ENCODE results near the gene ZNF579. TPM values are rescaled to one million over a fixed set of nuclear protein-coding genes. Genes with fewer than 3 reads are reported as not detected.

ZNF579 gene
- polyA plus RNA-seq, 1 donor from 2014 or later: 7.4 TPM

DNA sequence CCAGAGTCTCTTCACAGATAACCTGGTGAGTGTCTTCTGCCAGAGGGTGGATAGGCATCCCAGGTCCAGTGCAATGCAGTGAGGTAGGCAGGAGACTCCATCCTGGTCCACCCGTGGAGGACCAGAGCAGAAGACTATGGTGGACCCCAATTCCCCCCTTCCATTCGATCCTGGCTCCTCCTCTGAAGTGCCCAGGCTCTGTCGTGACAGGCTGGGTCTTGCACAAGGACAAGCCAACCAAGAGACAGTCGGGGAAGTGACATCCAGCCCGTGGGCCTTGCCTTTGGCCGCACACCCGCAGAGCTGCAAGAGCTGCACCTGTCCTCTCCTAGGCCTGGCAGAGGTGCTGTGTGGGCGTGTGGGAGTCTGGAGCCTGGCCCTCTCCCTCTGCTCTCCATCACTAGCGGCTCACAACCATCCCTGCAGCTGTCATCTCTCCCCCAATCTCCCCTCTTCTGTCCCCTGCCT is 40.6 kb upstream of the ZNF579 start:
- TF ChIP-seq TAF1 (IDR thresholded peaks at IDR 0.05; ENCODE audit: low read depth) (no peak), EZH2 (IDR thresholded peaks at IDR 0.05; ENCODE audit: borderline replicate concordance, insufficient read depth, low read length, poor library complexity, severe bottlenecking) (no peak)
- TF ChIP-seq, protein P1, sequence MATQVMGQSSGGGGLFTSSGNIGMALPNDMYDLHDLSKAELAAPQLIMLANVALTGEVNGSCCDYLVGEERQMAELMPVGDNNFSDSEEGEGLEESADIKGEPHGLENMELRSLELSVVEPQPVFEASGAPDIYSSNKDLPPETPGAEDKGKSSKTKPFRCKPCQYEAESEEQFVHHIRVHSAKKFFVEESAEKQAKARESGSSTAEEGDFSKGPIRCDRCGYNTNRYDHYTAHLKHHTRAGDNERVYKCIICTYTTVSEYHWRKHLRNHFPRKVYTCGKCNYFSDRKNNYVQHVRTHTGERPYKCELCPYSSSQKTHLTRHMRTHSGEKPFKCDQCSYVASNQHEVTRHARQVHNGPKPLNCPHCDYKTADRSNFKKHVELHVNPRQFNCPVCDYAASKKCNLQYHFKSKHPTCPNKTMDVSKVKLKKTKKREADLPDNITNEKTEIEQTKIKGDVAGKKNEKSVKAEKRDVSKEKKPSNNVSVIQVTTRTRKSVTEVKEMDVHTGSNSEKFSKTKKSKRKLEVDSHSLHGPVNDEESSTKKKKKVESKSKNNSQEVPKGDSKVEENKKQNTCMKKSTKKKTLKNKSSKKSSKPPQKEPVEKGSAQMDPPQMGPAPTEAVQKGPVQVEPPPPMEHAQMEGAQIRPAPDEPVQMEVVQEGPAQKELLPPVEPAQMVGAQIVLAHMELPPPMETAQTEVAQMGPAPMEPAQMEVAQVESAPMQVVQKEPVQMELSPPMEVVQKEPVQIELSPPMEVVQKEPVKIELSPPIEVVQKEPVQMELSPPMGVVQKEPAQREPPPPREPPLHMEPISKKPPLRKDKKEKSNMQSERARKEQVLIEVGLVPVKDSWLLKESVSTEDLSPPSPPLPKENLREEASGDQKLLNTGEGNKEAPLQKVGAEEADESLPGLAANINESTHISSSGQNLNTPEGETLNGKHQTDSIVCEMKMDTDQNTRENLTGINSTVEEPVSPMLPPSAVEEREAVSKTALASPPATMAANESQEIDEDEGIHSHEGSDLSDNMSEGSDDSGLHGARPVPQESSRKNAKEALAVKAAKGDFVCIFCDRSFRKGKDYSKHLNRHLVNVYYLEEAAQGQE (IDR thresholded peaks at IDR 0.05; ENCODE audit: borderline replicate concordance): no peak
- H3K9me2 ChIP-seq (ENCODE audit: insufficient read depth, low read length): no peaks in the 10 kb centered on the region
- no peak overlapping the region for H3K4me2 ChIP-seq (ENCODE audit: low read length)
- no peaks in the 10 kb centered on the region for H3K27me3 ChIP-seq (ENCODE audit: insufficient read depth, low read depth, low read length)
- no peaks in the 10 kb centered on the region for H4K20me1 ChIP-seq (ENCODE audit: insufficient read depth)
- no peaks in the 10 kb centered on the region for H3F3A ChIP-seq (ENCODE audit: insufficient read depth, low read length, poor library complexity, severe bottlenecking)
- no peak overlapping the region for H3K4me3 ChIP-seq (ENCODE audit: low read length)
- H3K36me3 ChIP-seq (ENCODE audit: insufficient read depth, low read length): no peaks in the 10 kb centered on the region
- no peak overlapping the region for H3K9ac ChIP-seq (ENCODE audit: low read length)
- H2AFZ ChIP-seq (ENCODE audit: low read depth, low read length): no peak overlapping the region
- H3K27ac ChIP-seq (ENCODE audit: low read length): no peak overlapping the region
- no peaks in the 10 kb centered on the region for H3K9me3 ChIP-seq (ENCODE audit: low read length)
- peaks cover 8% of the 10 kb centered on the region for H3K79me2 ChIP-seq (replicated peaks; ENCODE audit: insufficient read depth, low read length)

DNA sequence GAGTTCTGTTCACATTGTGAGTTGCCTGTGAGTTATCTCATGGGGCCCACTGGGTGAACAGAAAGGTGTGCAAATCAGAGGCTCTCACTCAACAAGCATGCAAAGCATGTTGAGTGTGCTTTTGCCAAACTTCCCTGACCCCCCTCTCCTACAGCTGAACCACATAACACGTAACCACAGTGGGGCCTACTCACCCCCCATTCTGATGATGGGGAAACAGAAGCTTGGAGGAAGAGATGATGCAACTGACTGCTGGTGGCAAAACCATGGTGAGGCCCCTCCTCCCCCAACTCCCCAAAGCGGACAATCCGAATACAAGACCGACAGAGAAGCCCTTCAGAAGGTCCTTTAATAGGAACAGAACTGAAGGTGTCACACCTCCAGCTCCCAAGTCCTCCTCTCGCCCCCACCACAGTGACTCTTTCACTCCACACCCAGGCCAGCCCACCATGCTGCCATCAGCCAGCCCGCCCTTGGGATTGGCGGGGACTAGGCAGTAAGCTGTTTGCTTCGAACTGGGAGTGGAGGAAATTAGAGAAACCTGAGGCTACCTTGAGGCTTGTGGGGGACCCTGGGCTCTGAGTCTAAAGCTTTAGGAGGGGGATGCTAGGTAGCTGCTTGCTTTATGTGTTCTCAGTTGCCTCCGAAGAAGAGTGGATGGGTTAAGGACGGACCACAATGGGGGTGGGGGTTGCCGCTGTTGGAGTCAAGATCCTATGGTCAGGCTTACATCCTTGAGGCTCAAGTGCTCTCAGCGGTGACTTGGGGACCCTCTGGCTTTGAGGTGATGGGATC is 40.0 kb upstream of the ZNF579 start:
- no peaks in the 10 kb centered on the region for H3K36me3 ChIP-seq (ENCODE audit: insufficient read depth, low read length)

More for the DNA sequence above, 40.0 kb upstream of the ZNF579 start:
- Histone ChIP-seq H3K79me2 (replicated peaks; ENCODE audit: insufficient read depth, low read length) (peaks cover 8% of the 10 kb centered on the region), H3K4me3 (ENCODE audit: low read length) (no peak overlapping the region), H4K20me1 (ENCODE audit: insufficient read depth) (no peaks in the 10 kb centered on the region), H3K9me3 (ENCODE audit: low read length) (no peaks in the 10 kb centered on the region), H3K27ac (ENCODE audit: low read length) (no peak overlapping the region), H3K4me2 (ENCODE audit: low read length) (no peak overlapping the region), H3K9me2 (ENCODE audit: insufficient read depth, low read length) (no peaks in the 10 kb centered on the region), H3K9ac (ENCODE audit: low read length) (no peak overlapping the region), H3F3A (ENCODE audit: insufficient read depth, low read length, poor library complexity, severe bottlenecking) (no peaks in the 10 kb centered on the region), H2AFZ (ENCODE audit: low read depth, low read length) (no peak overlapping the region), H3K27me3 (ENCODE audit: insufficient read depth, low read depth, low read length) (no peaks in the 10 kb centered on the region)
- TF ChIP-seq SMC3 (conservative IDR thresholded peaks at IDR 0.05; ENCODE audit: poor library complexity): no peak
- TF ChIP-seq EZH2 (IDR thresholded peaks at IDR 0.05; ENCODE audit: borderline replicate concordance, insufficient read depth, low read length, poor library complexity, severe bottlenecking): no peak
- TF ChIP-seq POLR2AphosphoS5 (IDR thresholded peaks at IDR 0.05): peak; percentile 1
- TF ChIP-seq, protein P1 (IDR thresholded peaks at IDR 0.05; ENCODE audit: borderline replicate concordance): no peak
- TF ChIP-seq, protein P2, sequence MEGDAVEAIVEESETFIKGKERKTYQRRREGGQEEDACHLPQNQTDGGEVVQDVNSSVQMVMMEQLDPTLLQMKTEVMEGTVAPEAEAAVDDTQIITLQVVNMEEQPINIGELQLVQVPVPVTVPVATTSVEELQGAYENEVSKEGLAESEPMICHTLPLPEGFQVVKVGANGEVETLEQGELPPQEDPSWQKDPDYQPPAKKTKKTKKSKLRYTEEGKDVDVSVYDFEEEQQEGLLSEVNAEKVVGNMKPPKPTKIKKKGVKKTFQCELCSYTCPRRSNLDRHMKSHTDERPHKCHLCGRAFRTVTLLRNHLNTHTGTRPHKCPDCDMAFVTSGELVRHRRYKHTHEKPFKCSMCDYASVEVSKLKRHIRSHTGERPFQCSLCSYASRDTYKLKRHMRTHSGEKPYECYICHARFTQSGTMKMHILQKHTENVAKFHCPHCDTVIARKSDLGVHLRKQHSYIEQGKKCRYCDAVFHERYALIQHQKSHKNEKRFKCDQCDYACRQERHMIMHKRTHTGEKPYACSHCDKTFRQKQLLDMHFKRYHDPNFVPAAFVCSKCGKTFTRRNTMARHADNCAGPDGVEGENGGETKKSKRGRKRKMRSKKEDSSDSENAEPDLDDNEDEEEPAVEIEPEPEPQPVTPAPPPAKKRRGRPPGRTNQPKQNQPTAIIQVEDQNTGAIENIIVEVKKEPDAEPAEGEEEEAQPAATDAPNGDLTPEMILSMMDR (IDR thresholded peaks at IDR 0.05; ENCODE audit: poor library complexity, severe bottlenecking): no peak

Data from neural cell (in vitro differentiated cells).